Neural progenitor cell (in vitro differentiated cells): ENCODE data around the gene ANAPC7.
"Not testable (repeated sequence)": the region's sequence is repeated elsewhere in the genome, so short reads cannot be mapped to it uniquely, and the experiment has no call there.

Experiments
- EZH2 ChIP-seq: fragments of 200-600 bp; sonication (generic); IDR thresholded peaks from 2 replicates; pipeline ENCODE4 v1.6.1; 2017; ENCODE audit warnings: antibody characterized with exemption, mild to moderate bottlenecking, moderate library complexity
- TF ChIP-seq, protein P1 (sequence below): fragments of 200-600 bp; sonication (generic); IDR thresholded peaks from 2 replicates; pipeline ENCODE4 v1.5.1; 2017; ENCODE audit warnings: antibody characterized with exemption, mild to moderate bottlenecking

- TF ChIP-seq, protein P1, sequence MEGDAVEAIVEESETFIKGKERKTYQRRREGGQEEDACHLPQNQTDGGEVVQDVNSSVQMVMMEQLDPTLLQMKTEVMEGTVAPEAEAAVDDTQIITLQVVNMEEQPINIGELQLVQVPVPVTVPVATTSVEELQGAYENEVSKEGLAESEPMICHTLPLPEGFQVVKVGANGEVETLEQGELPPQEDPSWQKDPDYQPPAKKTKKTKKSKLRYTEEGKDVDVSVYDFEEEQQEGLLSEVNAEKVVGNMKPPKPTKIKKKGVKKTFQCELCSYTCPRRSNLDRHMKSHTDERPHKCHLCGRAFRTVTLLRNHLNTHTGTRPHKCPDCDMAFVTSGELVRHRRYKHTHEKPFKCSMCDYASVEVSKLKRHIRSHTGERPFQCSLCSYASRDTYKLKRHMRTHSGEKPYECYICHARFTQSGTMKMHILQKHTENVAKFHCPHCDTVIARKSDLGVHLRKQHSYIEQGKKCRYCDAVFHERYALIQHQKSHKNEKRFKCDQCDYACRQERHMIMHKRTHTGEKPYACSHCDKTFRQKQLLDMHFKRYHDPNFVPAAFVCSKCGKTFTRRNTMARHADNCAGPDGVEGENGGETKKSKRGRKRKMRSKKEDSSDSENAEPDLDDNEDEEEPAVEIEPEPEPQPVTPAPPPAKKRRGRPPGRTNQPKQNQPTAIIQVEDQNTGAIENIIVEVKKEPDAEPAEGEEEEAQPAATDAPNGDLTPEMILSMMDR = not testable (repeated sequence)
- TF ChIP-seq EZH2 = not testable (repeated sequence)
Observed at GRCh38 chr12:110420644-110421043, 17.1 kb upstream of the ANAPC7 start.
